ENCODE results near the gene BAIAP2L1.

BAIAP2L1 gene

DNA sequence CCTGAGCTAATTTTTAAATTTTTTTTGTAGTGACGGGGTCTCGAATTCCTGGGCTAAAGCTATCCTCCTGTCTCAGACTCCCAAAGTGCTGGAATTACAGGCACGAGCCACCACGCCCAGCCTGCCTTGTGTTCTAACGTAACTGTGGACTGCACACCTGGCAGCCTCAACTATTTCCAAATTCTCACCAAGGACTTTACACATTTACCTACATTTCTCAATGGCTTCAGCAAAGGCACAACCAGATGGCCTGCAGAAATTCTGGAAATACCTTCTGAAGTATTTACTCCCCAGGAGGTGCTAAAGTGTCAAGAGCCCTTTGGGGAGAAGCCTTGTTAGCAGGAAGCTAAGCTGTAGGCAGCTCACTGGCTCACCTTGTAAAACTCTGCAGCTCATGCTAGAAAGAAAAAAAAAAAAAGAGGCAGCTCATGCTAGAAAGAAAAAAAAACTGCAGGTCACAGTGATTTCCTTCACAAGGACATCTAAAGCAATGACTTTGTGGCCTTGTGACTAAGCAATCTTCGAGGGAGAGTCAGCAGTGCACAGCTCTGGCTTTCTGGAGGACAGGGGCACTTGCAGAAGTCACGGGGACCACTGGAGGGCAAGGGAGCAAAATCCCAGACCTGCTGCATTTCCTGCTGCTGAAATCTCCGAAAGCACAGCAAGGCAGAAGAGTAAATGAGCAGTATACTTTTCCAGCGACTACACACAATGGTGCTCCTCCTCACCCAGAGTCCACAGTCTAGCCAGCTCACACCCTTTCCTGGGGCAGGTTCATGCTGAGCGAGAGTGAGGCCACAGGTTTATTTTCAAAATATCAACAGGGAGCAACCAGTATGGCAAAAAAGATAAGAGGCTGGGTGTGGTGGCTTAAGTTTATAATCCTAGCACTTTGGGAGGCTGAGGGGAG lies 40.4 kb downstream of the BAIAP2L1 start:
- in situ Hi-C loops (cut with MboI; ENCODE audit: low sequenced_read_pairs): no loop called here

DNA sequence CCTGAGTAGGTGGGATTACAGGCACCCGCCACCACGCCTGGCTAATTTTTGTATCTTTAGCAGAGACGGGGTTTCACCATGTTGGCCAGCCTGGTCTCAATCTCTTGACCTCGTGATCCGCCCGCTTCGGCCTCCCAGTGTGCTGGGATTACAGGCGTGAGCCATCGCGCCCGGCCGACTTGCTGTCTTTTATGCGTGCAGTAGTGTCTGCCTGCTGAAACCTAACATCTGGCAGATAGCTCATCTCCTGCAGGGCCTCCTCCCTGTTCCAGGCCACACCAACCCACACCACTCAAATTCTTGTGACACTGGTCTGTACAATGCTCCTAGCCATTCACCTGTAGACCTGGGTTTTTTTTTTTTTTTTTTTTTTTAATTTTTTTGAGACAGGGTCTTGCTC lies 41.5 kb downstream of the BAIAP2L1 start:
- in situ Hi-C loops (cut with MboI; ENCODE audit: low sequenced_read_pairs): no loop called here

DNA sequence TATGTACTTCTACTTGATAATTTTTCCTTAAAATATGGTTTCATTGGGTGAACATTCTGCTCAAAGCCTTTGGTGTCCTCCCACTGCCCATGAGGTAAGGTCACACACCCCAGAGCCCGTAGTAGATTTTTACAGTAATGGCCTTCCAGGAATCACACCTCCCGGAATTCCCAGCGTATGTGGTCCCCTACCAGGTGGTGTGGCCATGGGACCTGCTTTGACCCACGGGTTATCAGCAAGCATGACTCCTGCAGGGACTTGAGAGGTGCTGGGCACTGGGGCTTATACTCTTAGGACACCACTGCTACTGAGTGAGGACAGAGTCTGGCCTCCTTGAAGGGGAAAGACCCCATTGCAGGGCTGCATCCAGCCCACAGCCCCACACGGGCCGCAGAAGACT lies 42.2 kb downstream of the BAIAP2L1 start:
- in situ Hi-C loops (cut with MboI; ENCODE audit: low sequenced_read_pairs): no loop called here

DNA sequence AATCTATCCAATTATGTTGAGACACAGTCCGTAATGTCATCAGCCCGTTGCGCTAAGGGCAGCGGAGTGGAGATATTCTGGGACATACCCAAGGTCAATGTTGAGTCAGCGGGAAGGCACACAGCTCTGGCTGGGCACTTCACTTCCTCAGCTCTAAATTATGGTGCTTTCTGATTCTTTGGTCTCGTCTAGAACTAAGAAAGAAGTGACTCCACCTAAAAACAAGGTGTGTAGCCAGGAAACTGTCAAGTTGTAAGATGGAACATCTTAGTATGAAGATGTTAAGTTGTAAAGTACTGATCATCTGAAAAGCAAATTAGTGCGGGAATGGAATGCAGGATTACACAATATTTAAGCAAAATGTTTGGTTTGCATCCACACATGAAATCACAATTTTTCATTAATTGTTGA lies 43.1 kb downstream of the BAIAP2L1 start:
- in situ Hi-C loops (cut with MboI; ENCODE audit: low sequenced_read_pairs): no loop called here

DNA sequence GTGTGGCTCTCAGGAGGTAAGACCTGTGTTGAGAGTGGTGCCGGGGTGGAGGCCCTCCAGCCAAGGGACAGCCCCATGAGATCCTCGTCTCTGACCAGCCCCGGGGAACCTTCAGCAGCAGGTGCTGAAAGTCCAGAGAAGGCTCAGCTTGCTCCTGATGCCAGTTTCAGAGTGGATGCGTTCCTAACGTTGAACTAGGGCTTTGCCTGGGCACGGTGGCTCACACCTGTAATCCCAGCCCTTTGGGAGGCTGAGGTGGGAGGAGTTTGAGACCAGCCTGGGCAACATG lies 45.7 kb downstream of the BAIAP2L1 start:
- in situ Hi-C loops (cut with MboI; ENCODE audit: low sequenced_read_pairs): no loop called here

DNA sequence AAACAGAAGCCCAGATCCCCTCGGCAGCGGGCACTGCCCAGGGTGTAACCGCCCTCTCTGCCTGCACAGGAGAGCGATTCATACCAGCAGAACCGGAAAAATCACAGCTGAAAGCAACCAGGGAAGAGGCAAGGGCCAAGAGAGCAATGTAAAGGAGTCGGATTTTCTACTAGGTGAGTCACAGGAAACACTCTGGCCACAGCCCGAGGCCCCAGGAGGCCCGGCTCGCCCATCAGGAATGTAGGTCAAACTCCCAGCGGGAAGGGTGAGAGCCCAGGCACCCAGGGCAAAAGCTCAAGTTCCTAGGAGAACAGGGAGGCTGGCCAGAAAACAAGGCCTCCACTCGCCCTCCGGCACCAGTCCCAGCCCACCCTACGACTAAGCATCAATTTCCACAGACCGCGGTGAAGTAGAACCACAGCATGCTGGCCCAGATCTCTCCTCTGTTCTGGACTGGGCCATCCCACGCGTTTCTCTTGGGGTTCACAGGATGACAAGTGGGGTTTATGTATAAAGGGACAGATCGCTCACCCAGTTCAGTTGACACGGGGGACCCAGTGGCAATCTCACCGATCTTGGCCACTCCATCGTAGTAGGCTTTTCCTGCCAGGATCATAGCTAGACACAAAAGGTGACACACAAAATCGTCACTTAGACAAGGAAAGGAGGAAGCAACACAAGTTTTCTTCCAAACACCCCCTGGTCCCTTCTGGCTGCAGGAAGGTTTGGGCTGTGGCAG lies 46.2 kb downstream of the BAIAP2L1 start:
- in situ Hi-C loops (cut with MboI; ENCODE audit: low sequenced_read_pairs): no loop called here

DNA sequence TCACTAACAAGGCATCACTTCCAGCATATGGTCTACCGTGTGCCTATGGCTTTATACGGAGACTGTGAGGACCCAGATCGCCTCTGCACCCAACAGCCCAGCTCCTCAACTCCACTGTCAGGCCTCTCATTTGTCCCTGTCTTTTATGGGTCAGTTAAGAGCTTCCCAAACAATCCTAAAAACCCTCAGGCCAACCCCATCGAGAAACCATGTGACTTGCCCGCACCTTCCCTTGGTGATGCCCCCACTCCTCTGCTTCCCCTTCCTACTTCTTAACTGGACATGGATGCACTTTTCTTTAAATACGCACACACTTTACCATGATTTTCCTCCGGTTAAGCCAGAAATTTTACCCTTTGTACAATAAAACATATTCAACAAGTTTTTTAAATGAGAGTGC lies 46.8 kb downstream of the BAIAP2L1 start:
- in situ Hi-C loops (cut with MboI; ENCODE audit: low sequenced_read_pairs): no loop called here

DNA sequence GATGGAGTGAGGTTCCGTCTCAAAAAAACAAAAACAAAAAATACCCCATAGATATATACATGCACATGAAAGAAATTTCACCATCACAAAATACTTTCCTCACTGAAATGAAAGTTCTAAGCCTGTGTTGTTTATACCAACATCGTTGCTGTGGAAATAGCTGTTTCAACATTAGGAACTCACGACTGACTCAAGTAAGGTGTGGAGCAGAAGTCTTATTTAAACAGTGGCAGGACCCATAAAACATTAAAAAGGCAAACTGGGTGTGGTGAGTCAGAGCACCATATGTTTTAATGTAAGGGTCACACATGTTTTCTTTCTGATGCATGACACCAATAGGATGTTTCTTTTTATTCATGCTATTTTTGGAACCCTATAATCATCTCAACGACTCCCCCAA lies 48.3 kb downstream of the BAIAP2L1 start:
- in situ Hi-C loops (cut with MboI; ENCODE audit: low sequenced_read_pairs): no loop called here

DNA sequence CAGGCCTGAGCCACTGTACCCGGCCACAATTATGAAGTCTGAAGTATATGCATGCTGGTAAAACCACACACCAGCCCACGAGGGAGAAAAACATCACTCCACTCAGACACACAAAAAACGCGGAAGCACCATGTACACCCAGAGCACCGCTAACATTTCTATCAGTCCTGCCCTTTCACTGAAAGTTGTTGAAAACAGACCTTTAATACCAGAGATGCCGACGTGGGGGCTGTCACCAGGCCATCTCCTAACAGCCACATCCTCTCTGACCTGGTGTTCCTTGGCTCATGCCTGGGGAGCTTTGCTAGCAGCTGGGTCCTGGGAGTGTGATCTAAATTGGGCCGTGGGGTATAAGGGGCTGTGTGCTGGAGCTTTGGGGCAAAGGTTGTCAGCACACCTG lies 49.8 kb downstream of the BAIAP2L1 start:
- in situ Hi-C loops (cut with MboI; ENCODE audit: low sequenced_read_pairs): no loop called here

DNA sequence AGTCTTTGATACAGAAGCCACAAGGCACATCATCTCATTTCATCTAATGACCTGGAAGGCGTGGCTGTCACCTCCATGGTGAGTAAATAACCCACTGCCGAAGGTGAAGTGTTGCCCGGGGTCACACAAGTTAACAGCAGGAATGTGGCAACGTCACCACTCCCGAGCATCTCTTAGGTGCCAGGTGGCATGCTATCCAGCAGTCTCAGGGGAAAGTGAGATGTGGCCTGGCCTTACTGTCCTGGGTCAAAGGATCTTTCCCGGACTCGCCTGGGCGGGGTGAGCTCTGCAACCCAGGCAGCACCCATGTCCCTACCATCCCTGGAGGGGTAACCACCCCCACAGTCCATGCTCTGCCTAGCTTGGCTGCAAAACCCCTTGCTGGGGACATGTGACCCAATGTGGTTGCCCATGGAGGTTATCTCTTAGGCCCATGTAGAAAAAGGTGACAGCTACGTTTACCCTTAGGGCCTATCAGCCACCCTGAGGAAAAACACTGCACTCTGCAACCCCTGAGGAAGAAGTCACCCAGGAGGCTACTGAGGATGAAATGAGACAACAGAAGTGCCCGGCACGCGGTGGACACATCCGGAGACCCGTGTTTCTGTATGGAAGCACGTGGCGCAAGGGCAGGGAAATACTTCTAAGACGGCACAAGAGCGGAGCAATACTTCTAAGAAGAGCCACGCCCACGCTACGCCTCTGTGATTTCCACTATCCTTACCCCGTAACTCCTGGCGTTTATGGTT lies 52.0 kb downstream of the BAIAP2L1 start:
- in situ Hi-C loops (cut with MboI; ENCODE audit: low sequenced_read_pairs): no loop called here

DNA sequence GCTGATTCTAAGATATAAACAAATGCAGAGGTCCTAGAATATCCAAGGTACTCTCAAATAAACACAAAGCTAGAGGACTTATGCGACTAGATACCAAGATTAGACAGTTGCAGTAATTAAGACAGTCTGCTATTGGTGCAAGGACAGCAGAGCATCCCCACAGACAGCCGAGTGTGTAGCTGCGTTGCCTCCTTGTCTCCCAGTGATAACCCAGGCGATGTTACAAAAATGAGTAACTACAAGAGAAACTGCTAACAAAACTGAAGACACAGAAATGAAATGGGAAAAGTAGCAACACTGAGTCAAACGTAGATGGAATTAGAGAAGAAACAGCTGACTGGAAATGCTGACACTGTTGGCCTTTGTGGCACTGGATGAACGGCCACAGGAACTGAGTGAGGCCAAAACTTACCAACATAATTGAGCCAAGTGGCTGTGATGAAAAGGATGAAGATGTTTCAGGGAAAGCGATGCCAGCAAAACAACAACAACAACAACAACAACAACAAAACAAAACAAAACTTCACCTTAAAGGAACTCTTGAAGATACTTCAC lies 54.3 kb downstream of the BAIAP2L1 start:
- in situ Hi-C loops (cut with MboI; ENCODE audit: low sequenced_read_pairs): no loop called here

DNA sequence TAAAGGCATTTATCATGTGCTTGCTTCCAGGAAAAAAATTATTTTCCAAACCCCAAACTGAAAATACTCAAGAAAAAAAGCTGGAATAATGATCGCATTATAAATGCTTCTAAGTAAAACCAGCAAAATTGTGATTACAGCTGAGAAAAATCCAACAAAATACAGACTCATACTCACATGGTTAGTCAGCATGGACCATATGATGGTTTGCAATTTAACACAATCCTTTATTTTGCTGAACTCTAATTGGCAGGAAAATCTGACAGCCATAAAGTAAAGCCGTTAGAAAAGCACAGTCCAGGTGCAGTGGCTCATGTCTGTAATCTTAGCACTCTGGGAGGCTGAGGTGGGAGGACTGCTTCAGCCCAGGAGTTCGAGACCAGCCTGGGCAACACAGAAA lies 59.8 kb downstream of the BAIAP2L1 start:
- in situ Hi-C loops (cut with MboI; ENCODE audit: low sequenced_read_pairs): no loop called here

DNA sequence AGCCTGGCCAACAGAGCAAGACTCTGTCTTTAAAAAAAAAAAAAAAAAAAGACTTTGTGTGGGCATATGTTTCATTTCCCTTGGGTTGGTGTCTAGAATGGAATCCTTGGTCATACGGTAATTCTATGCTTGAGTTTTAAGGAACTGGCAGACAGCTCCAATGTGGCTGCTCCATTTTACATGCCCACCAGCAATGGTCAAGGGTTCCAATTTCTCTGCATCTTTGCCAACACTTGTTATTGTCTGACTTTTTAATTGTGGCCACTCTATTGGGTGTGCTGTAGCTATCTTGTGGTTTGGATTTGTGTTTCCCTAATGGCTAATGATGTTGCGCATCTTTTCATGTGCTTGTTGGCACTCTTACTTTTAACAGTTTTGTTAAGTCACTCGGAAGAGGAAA lies 61.8 kb downstream of the BAIAP2L1 start:
- in situ Hi-C loops (cut with MboI; ENCODE audit: low sequenced_read_pairs): no loop called here

DNA sequence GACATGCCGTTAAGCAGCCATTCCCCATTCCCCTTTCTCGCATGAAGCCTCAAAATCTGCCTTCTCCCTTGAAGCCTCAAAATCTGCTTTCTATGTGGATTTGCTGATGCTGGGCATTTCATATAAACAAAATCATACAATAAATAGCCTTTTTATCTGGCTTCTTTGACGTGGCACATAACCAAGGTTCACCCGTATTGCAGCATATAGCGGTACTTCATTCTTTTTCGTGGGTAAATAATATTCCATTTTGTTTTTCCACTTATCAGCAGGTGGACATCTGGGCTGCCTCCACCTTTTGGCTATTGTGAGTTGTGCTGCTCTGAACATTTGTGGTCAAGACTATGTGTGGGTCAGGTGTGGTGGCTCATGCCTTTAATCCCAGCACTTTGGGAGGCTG lies 62.4 kb downstream of the BAIAP2L1 start:
- in situ Hi-C loops (cut with MboI; ENCODE audit: low sequenced_read_pairs): no loop called here

DNA sequence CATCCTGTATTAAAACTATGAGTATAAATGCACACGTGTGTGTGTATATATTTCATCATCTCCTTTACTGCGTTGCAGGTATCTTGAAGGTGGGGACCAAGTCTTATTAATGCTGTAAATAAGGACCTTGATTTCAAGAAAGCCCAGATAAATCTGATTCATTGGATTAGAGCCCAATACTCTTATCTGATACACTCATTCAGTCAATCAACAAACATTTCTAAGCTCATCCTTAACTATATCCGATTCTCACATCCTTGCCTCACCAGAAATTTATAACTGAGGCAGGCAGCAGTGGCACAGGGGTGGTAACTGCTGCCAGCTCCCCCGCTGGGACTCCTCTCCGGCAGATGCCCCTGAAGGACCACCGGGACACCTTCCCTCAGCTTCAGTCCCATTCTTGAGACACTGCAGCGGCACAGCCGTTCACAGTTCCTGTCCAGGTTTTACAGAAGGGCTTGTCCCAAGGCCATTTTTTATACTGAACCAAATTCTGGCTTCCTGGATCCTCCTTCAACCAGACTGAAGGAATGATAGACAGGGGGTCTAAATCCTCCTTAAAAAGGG lies 65.4 kb downstream of the BAIAP2L1 start:
- in situ Hi-C loops (cut with MboI; ENCODE audit: low sequenced_read_pairs): no loop called here

DNA sequence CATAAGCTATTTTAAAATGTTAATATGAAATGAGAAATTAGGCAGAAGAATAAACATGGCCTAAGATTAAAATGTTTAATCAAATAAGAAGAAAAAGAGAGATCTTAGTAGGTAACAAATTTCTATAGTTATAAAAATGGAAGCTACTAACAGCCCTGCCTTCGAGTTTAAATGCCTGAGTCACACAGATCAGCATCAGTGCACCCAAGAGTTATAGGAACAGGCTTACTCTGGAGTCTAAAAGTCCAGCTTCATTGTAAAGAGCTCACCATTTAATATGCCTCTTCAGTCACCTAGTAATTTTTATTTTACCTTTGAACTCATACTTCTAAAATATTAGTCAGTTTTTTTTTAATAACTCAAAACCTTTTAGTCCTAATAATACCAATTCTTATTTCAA lies 66.8 kb downstream of the BAIAP2L1 start:
- in situ Hi-C loops (cut with MboI; ENCODE audit: low sequenced_read_pairs): no loop called here

DNA sequence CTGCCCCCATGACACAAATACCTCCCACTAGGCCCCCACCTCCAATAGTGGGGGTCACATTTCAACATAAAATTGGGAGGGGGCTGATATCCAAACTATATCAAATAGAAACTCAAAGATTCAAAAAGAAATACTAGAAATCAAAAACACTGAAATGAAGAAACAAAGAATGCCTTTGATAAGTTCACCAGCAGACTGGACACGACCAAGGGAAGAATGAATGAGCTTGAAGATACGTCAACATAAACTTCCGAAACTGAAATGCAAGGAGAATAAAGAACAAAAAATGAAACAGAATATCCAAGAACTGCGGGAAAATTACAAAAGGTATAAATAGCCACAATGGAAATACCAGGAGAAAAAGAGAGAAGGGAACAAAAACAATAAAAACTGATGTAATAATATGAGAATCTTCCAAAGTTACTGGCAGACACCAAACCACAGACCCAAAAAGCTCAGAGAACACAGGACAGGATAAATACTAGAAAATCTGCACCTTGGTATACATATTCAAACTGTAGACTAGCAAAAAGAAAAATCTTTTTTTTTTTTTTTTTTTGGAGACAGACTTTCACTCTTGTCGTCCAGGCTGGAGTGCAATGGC lies 69.9 kb downstream of the BAIAP2L1 start:
- in situ Hi-C loops (cut with MboI; ENCODE audit: low sequenced_read_pairs): no loop called here

DNA sequence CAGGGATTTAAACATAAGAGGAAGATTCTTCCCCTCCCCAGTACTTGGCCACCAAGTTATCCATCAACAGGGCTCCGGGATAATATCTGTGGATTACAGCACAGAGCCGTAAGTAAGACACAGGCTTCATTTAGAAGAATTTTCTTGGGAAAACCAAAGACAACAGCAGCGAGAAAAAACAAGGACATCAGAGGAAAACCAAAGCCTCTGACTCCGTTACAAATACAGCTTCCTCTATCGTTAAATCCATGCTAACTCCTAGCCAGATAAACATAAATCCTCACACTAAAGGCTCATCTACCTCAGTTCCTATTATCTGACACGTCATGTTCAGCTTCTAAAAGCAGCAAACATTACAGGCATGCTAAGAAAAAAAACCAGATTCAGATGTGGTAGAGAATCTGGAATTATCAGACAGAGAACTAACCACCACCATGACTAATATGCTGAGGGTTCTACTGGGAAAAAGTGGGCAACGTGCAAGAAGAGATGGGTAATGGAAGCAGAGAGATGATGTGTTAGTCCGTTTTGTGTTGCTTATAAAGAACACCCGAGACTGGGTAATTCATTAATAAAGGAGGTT lies 71.0 kb downstream of the BAIAP2L1 start:
- in situ Hi-C loops (cut with MboI; ENCODE audit: low sequenced_read_pairs): no loop called here

DNA sequence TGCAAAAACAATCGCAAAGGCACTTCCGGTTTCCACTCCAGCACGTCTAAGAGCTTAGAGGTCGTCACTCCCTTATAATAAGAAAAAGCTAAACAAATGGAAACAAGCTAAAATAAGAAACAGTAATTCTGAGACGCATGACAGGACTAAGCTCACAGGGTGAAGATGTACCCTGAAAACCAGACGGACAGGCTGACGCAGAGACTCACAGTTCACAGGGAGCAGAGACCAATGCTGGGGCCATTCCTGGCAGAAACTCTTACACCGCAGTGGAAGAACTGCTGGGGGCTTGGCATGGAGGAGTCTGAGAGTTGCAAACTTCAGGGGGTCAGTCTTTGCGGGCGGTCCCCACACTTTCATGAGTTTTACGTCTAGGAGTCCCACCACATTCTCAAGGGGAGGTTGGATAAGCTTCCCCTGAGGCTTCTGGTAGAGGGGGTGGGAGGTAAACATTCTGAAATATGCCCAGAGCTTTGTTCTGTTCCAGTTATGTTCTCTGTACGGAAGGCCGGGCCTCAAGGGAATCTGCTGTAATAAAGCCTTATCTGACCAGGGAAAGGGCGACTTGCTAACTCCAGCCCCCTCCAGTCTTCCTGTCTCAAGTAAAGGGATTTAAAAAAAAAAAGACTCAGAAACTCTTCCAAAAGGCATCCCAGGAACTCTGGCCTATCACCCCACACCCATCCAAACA lies 71.6 kb downstream of the BAIAP2L1 start:
- in situ Hi-C loops (cut with MboI; ENCODE audit: low sequenced_read_pairs): no loop called here

DNA sequence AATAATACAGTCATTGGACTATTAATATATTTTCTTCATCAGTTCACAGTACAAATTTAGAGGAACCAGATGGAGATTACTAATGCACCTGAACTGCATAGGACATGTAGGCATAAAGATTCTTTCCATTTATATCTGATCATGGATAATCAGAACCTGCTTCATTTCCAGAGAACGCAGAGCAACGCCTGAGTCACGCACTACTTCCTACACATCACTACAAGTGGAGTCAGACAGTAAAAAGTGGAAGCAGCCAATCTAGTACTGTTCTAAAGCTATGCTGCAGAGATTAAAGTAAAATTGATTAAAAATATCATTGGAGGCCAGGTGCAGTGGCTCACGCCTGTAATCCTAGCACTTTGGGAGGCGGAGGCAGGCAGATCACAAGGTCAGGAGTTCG lies 76.1 kb downstream of the BAIAP2L1 start:
- in situ Hi-C loops (cut with MboI; ENCODE audit: low sequenced_read_pairs): no loop called here

Measured in HL-60/S4 treated with retinoic acid at 250 ng/mL for 4 days and 3 days (cell line).